Esophagus muscularis mucosa (tissue), 4 donors: ENCODE results near the gene PIK3C2B. TPM values are rescaled to one million over a fixed set of nuclear protein-coding genes. Genes with fewer than 3 reads are reported as not detected.

Source experiments
- DNase-seq: peaks from one replicate; pipeline ENCODE4 v3.0.0-alpha.2; 2017; ENCODE audit errors: extremely low spot score
- H3K27ac ChIP-seq, 4 donors: fragments of 200-600 bp; sonication (generic); replicated peaks in 1 of 4; 1 replicate in 3 of 4; 2 replicates in 1 of 4; pipeline ENCODE4 v1.5.1; 2016 to 2019; ENCODE audit warnings: mild to moderate bottlenecking in 1 of 4
- H3K27me3 ChIP-seq, 4 donors: fragments of 200-600 bp; sonication (generic); one replicate each; pipeline versions ENCODE4 v1.5.1 to v1.6.0; 2016 to 2019
- H3K36me3 ChIP-seq, 4 donors: fragments of 200-600 bp; sonication (generic); one replicate each; pipeline ENCODE4 v1.5.1; 2016 to 2019
- H3K4me1 ChIP-seq, 4 donors: fragments of 200-600 bp; sonication (generic); one replicate each; pipeline ENCODE4 v1.5.1; 2016 to 2019
- H3K4me3 ChIP-seq, 4 donors: fragments of 200-600 bp; sonication (generic); 1 replicate in 2 of 4; 2 replicates in 2 of 4; pipeline ENCODE4 v1.5.1; 2016 to 2019; ENCODE audit warnings: mild to moderate bottlenecking in 4 of 4, moderate library complexity in 1 of 4
- H3K9me3 ChIP-seq, 4 donors: fragments of 200-600 bp; sonication (generic); 1 replicate in 3 of 4; 2 replicates in 1 of 4; pipeline ENCODE4 v1.5.1; 2016 to 2019
- CTCF ChIP-seq, 3 experiments: fragments of 200-600 bp in 2 of 3; fragments of 450-650 bp in 1 of 3; sonication (generic) in 2 of 3; IDR thresholded peaks; one replicate each; pipeline ENCODE4 v1.5.1; 2017 to 2019; ENCODE audit warnings: antibody characterized with exemption in 3 of 3, mild to moderate bottlenecking in 2 of 3, moderate library complexity in 1 of 3
- EP300 ChIP-seq: sonication (generic); formaldehyde crosslinking; IDR thresholded peaks from one replicate; pipeline ENCODE4 v1.6.1; 2017; ENCODE audit warnings: antibody characterized with exemption
- POLR2A ChIP-seq: fragments of 450-650 bp; IDR thresholded peaks from one replicate; pipeline ENCODE4 v1.6.1; 2017; ENCODE audit warnings: antibody characterized with exemption, moderate library complexity, mild to moderate bottlenecking, low read depth
- POLR2AphosphoS5 ChIP-seq, 2 donors: sonication (generic); formaldehyde crosslinking; IDR thresholded peaks; one replicate each; pipeline ENCODE4 v1.6.1; 2017; ENCODE audit warnings: antibody characterized with exemption in 2 of 2
- WGBS: methylation state at CpG from one replicate; pipeline ENCODE4 v1.1.5; 2018; 5-methylcytosine and 5-hydroxymethylcytosine counted together
- intact Hi-C: fragments of 100-400 bp; cut with DNase I; formaldehyde crosslinking; loops from one replicate; pipeline ENCODE4 v1.15.1; 2023
- total RNA-seq, 4 donors: library from RNA; depleted of rRNA; stranded (reverse); fragments of >200 nt; gene quantifications; one replicate each; pipeline versions ENCODE4 v1.1.0 to v1.2.1, GENCODE V29; 2016

Gene PIK3C2B
- total RNA-seq, 4 donors from 2014 or later: 10.8 to 15.8 (median 13.6) TPM

- H3K4me3 ChIP-seq: no peak overlapping the region
- DNase-seq: no peak
- no peaks in the 10 kb centered on the region for H3K9me3 ChIP-seq
- TF ChIP-seq POLR2A: no peak
- no peak for TF ChIP-seq POLR2AphosphoS5 (IDR thresholded peaks at IDR 0.05)
- no peak for TF ChIP-seq EP300
- no peak for TF ChIP-seq CTCF (IDR thresholded peaks at IDR 0.05)
- H3K27ac ChIP-seq: no peak overlapping the region
- intact Hi-C loops: no loop called here
- no peaks in the 10 kb centered on the region for H3K27me3 ChIP-seq
- peaks cover 42 to 50% (median 48%) of the 10 kb centered on the region in 4 donors for H3K4me1 ChIP-seq
- 75% methylated on average over 7 of the region's 7 CpGs for WGBS
- no peaks in the 10 kb centered on the region for H3K36me3 ChIP-seq
These were observed 10.8 kb downstream of the PIK3C2B start for GRCh38 chr1:204483791-204484190.

GRCh38 chr1:204480515-204480914 is 14.1 kb downstream of the PIK3C2B start:
- intact Hi-C loops: no loop called here
- Histone ChIP-seq H3K4me3 (no peak overlapping the region), H3K4me1 (peaks cover 75 to 82% (median 79%) of the 10 kb centered on the region in 4 donors), H3K27ac (no peak overlapping the region), H3K27me3 (no peaks in the 10 kb centered on the region), H3K36me3 (no peaks in the 10 kb centered on the region), H3K9me3 (no peaks in the 10 kb centered on the region)
- TF ChIP-seq EP300 (no peak), POLR2A (no peak), POLR2AphosphoS5 (IDR thresholded peaks at IDR 0.05) (no peak), CTCF (IDR thresholded peaks at IDR 0.05) (no peak)
- no peak for DNase-seq
- 39% methylated on average over 2 of the region's 8 CpGs for WGBS

- no peaks in the 10 kb centered on the region for H3K9me3 ChIP-seq
- DNase-seq: no peak
- H3K4me1 ChIP-seq: peaks cover 78 to 82% (median 79%) of the 10 kb centered on the region in 4 donors
- no peaks in the 10 kb centered on the region for H3K27me3 ChIP-seq
- no peak overlapping the region for H3K4me3 ChIP-seq
- H3K36me3 ChIP-seq: no peaks in the 10 kb centered on the region
- no peak overlapping the region for H3K27ac ChIP-seq
- TF ChIP-seq EP300 (no peak), POLR2A (no peak), CTCF (IDR thresholded peaks at IDR 0.05) (no peak), POLR2AphosphoS5 (IDR thresholded peaks at IDR 0.05) (no peak)
- intact Hi-C loops: no loop called here
- WGBS: 82% methylated on average over 4 of the region's 13 CpGs
These were observed 15.0 kb downstream of the PIK3C2B start for GRCh38 chr1:204479387-204480136.

- Histone ChIP-seq H3K36me3 (no peaks in the 10 kb centered on the region), H3K27me3 (no peaks in the 10 kb centered on the region), H3K9me3 (no peaks in the 10 kb centered on the region), H3K4me3 (no peak overlapping the region), H3K27ac (no peak overlapping the region), H3K4me1 (peaks cover 78 to 82% (median 79%) of the 10 kb centered on the region in 4 donors)
- no peak for DNase-seq
- intact Hi-C loops: no loop called here
- TF ChIP-seq EP300: no peak
- TF ChIP-seq POLR2AphosphoS5 (IDR thresholded peaks at IDR 0.05): no peak
- TF ChIP-seq POLR2A: no peak
- TF ChIP-seq CTCF (IDR thresholded peaks at IDR 0.05): no peak
- 56% methylated on average over 2 of the region's 2 CpGs for WGBS
These were observed 15.7 kb downstream of the PIK3C2B start for GRCh38 chr1:204478921-204479320.
